Activated gamma-delta T cell treated with Interleukin-2 at 50 U/mL for 16 hours (primary cell): Measurements from ENCODE around the gene FAHD2A.
"Not testable (repeated sequence)": the region's sequence is repeated elsewhere in the genome, so short reads cannot be mapped to it uniquely, and the experiment has no call there.

Experiments
- DNase-seq: peaks from one replicate; pipeline ENCODE4 v3.0.0-alpha.2; 2020

FAHD2A gene

GRCh38 chr2:95376311-95377215 lies 25.9 kb upstream of the FAHD2A start:
- no peak for DNase-seq

- DNase-seq: no peak
Observed at GRCh38 chr2:95377216-95378123, 25.0 kb upstream of the FAHD2A start.

GRCh38 chr2:95378281-95378680 lies 24.2 kb upstream of the FAHD2A start:
- DNase-seq: not testable (repeated sequence)

GRCh38 chr2:95379371-95379831 lies 23.1 kb upstream of the FAHD2A start:
- no peak for DNase-seq

GRCh38 chr2:95380280-95380679 lies 22.2 kb upstream of the FAHD2A start:
- DNase-seq: no peak

GRCh38 chr2:95380731-95381130 lies 21.8 kb upstream of the FAHD2A start:
- no peak for DNase-seq

GRCh38 chr2:95381212-95382191 lies 21.0 kb upstream of the FAHD2A start:
- DNase-seq: no peak

- no peak for DNase-seq
Observed at GRCh38 chr2:95382192-95382591, 20.3 kb upstream of the FAHD2A start.

GRCh38 chr2:95382686-95383634 lies 19.5 kb upstream of the FAHD2A start:
- DNase-seq: no peak

GRCh38 chr2:95383635-95384027 lies 18.9 kb upstream of the FAHD2A start:
- no peak for DNase-seq

GRCh38 chr2:95384854-95385569 lies 17.5 kb upstream of the FAHD2A start:
- no peak for DNase-seq

- no peak for DNase-seq
Observed at GRCh38 chr2:95385570-95385984, 16.9 kb upstream of the FAHD2A start.

GRCh38 chr2:95386031-95386430 lies 16.5 kb upstream of the FAHD2A start:
- no peak for DNase-seq

- DNase-seq: no peak
Observed at GRCh38 chr2:95387358-95387757, 15.2 kb upstream of the FAHD2A start.

- no peak for DNase-seq
Observed at GRCh38 chr2:95388091-95388692, 14.3 kb upstream of the FAHD2A start.

- no peak for DNase-seq
Observed at GRCh38 chr2:95388856-95389244, 13.7 kb upstream of the FAHD2A start.

- no peak for DNase-seq
Observed at GRCh38 chr2:95389245-95390119, 13.0 kb upstream of the FAHD2A start.

GRCh38 chr2:95390272-95390880 lies 12.1 kb upstream of the FAHD2A start:
- no peak for DNase-seq
